NCI-H524 treated with DMSO at 0.1 percent for 48 hours (cell line): Measurements from ENCODE around the gene DHRS7C.

Experiments
- DNase-seq: peaks from one replicate; lab custom pipeline; 2025; lab: John Stamatoyannopoulos, UW

Gene DHRS7C

DNA sequence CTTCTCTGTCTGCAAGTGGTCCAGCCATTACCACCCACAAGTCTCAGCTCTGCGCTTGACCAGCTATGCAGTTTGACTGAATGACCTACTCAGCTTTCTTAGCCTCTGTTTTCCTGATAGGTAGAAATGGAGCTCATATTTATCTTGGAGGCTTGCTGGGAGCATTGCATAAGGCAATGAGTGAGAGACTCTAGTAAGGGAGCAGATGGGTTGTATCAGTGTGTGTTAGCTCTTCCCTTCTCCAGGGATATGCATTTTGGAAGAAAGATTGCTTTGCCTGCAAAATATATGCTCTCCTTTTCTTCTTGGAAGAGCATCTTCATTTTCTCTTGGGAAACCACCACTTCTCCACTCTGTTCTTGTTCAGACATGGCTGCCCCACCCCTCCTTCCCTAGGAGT lies 26.1 kb downstream of the DHRS7C start:
- DNase-seq: no peak

DNA sequence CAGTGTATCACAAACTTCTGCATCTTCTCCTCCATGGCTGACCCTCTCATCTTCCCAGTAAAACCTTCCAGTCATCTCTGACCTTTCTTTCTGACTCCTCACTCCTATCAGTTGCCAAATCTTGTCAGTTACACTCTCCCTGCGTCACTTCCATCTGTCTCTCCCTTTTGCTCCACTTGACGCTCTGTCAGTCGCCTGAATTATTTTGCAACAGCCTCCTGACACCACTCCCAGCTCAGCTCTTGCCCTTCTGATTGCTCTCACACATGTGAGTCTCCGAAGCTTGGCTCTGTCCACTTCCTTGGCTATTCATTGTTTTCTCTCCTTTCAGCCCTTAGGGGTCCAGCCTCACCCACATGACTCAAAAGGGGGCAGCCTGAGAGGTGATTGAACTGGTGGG lies 27.7 kb downstream of the DHRS7C start:
- DNase-seq: peak; percentile 65

DNA sequence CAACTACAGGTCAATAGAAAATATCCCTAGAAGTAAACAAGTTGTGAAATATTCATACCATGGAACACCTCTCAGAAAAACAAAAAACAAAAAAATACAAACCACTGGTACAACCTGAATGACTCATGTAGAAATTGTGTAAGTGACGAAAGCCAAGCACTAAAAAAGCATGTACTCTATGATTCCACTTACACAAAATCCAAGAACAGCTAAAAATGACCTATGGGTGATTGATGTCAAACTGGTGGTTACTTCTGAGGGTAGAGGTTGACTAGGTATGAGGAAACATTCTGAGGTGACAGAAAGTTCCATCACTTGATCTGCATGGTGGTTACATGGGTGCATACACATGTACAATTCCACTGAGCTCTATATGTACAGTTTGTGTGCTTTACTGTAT lies 31.1 kb downstream of the DHRS7C start:
- no peak for DNase-seq

DNA sequence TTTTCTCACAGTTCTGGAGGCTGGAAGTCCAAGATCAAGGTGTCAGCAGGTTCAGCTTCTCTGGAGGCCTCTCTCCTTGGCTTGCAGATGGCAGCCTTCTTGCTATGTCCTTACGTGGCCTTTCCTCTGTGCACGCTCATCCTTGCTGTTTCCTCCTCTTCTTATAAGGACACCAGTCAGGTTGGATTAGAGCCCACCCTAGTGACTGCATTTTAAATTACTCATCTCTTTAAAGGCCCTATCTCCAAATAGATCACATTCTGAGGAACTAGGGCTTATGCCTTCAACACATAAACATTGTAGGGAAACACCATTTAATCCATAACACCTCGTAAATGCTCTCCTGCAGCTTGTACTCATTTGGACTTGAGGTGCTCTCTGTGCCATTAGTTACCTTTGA lies 36.3 kb downstream of the DHRS7C start:
- no peak for DNase-seq

DNA sequence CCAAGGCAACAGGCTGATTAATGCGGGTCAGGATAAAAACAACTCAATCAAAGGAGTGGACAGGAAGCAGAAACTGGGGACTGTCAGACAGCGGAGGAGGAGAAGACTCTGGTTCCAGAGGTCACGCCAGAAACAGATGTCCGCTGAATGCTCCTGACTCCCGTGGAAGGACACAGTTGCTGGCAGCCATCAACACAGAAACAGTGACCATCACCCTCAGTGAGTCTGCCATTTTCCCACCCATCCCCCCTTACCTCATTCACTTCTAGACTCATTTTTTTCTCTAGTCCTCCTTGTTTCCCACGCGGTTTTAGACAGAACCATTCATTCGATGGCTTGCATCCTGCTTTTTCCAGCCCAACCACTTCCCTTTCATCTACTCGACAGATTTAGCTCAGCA lies 40.9 kb downstream of the DHRS7C start:
- no peak for DNase-seq

DNA sequence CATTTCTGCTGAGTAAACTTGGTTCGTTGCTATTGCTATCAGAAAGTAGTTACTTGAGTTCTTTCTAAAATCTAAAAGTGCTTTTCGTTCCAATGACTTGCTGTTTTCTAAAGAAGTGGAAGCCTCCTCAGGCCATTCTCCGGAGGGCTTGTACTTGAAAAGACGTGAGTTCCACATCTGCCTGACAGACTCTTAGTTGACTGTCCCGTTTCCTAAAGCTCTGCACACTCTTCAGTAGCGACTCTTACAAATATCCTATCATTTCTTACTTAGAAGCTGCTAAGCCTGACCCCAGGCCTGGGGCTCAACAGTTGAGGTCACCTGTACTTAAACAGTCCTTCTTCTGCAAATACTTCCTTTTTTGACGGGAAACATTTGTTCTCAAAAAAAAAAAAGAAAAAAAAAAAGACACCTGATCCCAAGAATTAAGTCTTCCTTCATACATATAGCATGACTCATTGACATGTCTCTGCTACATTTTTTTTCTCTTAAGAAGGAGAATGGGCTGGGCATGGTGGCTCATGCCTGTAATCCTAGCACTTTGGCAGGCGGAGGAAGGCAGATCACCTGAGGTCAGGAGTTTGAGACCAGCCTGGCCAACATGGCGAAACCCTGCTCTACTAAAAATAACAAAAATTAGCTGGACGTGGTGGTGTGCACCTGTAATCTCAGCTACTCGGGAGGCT lies 61.5 kb downstream of the DHRS7C start:
- DNase-seq: no peak

DNA sequence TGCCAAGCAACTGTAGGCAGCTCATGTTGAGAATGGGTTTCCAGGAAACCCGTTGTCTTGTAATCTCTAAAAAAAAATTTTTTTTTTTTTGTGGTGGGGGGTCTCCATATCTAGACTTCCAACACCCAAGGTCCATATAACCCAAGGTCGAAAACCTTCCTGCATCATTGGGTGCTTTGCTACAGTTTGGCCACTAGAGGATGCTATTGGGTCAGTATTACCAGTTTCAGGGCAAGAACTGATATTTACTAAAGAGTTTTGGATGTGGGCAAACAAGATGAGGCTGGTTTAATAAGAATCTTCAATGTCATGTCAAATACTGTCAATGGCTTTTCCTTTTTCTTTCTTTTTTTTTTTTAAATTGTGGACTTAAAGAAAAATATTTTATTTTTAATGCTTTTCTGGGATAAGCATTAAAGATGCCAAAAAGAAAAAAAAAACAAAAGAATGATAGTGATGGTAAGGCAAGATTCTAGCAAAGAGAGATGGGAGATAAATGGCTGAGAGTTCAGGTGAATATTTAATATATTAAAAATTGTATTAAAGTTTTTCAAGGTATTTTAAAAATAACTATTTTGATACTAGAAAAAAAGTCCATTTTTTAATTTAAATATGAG lies 62.2 kb downstream of the DHRS7C start:
- DNase-seq: no peak

DNA sequence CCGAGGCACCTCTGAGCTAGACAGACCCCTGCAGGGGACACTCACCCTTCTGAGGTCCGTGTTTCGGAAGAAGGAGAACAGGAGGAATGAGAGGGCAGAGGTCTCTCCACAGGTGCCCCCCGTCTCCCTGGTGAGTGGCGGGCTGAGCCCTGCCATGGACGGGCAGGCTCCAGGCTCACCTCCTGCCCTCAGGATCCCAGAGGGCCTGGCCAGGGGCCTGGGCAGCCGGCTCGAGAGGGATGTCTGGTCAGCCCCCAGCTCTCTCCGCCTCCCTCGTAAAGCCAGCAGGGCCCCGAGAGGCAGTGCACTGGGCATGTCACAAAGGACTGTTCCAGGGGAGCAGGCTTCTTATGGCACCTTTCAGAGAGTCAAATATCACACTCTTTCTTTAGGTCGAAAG lies 62.8 kb downstream of the DHRS7C start:
- no peak for DNase-seq

DNA sequence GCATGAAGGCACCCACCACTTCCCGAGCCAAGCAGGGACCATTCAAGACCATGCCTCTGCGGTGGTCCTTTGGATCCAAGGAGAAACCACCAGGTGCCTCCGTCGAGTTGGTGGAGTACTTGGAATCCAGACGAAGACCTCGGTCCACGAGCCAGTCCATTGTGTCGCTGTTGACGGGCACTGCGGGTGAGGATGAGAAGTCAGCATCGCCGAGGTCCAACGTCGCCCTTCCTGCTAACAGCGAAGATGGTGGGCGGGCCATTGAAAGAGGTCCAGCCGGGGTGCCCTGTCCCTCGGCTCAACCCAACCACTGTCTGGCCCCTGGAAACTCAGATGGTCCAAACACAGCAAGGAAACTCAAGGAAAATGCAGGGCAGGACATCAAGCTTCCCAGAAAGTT lies 63.4 kb downstream of the DHRS7C start:
- DNase-seq: no peak

DNA sequence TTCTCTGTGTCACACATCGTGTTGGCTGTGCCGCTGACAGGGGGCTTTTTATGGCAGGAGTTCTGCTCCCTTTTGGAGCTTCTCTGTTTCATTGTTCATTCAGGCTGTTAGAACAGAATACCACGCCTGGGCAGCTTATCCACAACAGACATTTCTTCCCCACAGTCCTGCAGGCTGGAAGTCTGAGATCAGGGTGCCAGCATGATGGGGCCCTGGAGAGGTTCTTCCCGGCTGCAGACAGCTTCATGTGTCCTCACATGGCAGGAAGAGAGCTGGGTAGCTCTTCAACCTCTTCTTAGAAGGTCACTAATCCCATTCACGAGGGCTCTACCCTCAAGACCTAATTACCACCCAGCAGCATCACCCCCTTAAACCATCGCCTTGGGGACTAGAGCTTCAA lies 65.1 kb downstream of the DHRS7C start:
- DNase-seq: no peak

DNA sequence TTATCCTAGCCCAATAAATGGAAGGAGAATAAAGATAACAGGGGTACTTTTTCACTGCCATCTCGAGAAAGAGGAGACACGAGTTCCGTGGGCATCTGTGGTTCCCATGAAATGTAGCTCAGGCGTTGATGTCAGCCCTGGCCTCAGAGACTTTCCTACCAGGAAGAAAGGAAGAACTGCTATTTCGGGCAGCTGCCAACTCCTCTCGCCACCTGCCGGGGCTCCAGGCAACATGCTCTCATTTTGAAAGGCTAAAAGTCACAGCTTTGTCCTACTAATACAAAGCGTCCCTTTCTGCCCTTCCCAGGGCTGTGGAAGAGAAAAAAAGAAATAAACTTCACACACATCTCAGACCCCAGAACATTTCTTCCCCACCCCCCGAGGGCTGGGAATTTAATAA lies 65.8 kb downstream of the DHRS7C start:
- DNase-seq: peak; percentile 50
